HG02678 (cell line): Measurements from ENCODE around the gene FGGY.
"Not testable (repeated sequence)": the region's sequence is repeated elsewhere in the genome, so short reads cannot be mapped to it uniquely, and the experiment has no call there.

Experiments used
- ATAC-seq: cut with Tn5 transposase; IDR thresholded peaks from one replicate; pipeline ENCODE4 v1.9.1; 2021; ENCODE audit warnings: mild to moderate bottlenecking, moderate library complexity; ENCODE audit not compliant: unreplicated experiment

FGGY gene

GRCh38 chr1:59478822-59479221, 181.9 kb downstream of the FGGY start:
- ATAC-seq: no peak

- ATAC-seq: no peak
Observed at GRCh38 chr1:59480188-59480888, 183.4 kb downstream of the FGGY start.

GRCh38 chr1:59481881-59482505, 185.1 kb downstream of the FGGY start:
- ATAC-seq: no peak

- no peak for ATAC-seq
Observed at GRCh38 chr1:59482986-59483385, 186.1 kb downstream of the FGGY start.

- no peak for ATAC-seq
Observed at GRCh38 chr1:59484096-59484495, 187.2 kb downstream of the FGGY start.

DNA sequence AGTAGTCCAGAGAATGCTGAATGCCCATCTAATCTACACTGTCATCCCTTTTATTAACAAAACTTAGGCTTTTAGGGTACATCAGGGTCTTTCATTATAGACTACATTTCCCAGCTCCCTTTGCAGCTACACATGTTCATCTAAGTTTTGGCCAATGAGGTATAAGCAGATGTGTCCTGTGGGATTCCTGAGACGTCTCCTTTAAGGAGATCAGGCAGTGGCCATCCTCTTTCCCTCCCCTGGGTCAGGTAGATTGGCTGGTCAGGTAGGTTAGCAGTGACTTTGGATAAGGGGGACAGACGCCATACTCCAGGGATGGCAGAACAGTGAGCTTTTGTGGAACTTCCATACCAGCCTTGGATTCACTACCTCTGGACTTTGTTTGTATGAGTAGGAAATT, 188.3 kb downstream of the FGGY start:
- ATAC-seq: no peak

GRCh38 chr1:59485949-59486348, 189.1 kb downstream of the FGGY start:
- no peak for ATAC-seq

DNA sequence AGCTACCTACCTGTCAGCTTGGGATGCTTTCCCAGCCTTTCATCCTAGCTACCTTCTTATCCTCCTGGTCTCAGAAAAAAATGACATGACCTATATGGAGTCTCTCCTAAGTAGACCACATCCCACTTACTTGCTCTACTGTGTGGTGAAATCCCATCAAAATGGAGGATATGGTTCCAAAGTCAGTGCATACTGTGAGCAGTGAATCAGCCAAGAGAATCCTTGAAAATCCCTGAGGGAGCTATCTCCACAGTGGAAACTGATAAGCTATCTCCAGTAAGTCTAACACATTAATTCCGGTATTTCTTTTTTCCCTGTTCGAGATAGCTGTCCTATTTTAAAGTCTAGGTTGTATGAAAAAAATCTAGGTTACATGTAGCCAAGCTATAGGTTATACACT, 189.7 kb downstream of the FGGY start:
- no peak for ATAC-seq

DNA sequence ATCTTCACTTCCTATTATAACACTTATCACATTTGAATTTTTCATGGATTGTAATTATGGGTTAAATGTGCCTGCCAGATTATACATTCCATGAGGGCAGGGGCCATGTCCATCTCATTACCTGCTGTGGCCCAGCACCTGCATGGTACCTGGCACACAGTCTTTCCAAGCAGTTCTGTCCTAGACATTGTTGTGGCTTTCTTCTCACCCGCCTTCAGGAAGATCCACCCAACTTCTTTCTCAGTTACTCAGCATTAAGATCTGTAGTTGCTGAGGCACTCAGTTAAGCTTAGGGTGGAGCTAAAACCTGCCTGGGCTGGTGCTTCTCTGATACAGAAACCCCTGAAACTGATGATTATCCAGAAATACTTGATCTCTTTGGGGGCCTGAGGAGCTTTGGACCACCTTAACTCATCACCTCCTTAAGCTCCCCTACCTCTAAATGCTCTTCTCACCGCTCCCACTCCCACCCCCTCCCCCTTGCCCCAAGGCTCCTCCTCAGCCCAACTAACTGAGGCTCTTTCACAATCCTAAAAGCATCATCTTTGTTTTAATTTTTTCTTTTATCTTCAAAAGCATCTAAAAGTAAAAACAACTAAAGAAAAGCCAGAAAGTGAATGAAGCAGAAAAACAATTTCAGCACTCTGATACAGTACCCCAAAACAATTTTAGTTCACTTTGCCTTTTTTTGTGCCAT, 190.6 kb downstream of the FGGY start:
- ATAC-seq: no peak

DNA sequence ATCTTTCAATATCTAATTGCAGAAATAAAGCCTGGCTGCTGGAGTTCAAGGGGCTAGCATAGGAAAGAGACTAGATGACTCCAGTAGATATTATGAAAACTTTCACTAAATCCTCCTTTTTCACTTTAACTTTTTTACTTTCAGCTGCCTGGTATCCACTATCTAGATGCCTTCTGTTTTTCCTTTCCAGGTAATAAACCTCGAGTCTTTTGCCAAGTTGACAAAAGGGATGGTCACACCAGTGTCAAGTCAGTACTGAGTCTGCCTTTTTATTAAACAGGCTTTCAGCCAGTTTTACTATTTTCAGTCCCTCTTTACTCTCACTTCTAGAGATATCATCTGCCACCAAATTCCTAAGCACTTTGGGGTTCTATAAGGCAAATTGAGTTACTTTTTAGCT, 195.6 kb downstream of the FGGY start:
- ATAC-seq: no peak

- no peak for ATAC-seq
Observed at GRCh38 chr1:59494145-59494833, 197.4 kb downstream of the FGGY start.

- not testable (repeated sequence) for ATAC-seq
Observed at GRCh38 chr1:59496156-59496555, 199.3 kb downstream of the FGGY start.

DNA sequence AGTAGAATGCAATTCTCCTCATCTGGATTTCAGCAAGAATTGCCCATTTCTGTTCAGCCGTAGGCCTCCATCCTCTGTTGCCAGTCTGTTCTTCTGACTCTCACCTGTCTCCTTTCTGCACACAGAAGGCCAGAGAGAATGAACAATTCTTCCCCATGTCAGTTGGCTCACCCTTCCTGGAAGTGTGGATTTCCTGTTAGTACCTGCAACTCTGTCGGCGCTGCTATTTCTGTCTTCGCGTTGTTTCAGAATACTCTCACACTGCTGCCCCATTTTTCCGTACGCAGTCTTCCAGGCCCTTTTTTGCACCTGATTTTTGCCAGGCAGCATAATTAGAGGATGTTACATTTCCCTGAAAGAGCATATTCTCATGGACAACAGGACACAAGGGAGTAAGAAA, 200.7 kb downstream of the FGGY start:
- ATAC-seq: no peak

GRCh38 chr1:59498640-59499039, 201.7 kb downstream of the FGGY start:
- no peak for ATAC-seq

DNA sequence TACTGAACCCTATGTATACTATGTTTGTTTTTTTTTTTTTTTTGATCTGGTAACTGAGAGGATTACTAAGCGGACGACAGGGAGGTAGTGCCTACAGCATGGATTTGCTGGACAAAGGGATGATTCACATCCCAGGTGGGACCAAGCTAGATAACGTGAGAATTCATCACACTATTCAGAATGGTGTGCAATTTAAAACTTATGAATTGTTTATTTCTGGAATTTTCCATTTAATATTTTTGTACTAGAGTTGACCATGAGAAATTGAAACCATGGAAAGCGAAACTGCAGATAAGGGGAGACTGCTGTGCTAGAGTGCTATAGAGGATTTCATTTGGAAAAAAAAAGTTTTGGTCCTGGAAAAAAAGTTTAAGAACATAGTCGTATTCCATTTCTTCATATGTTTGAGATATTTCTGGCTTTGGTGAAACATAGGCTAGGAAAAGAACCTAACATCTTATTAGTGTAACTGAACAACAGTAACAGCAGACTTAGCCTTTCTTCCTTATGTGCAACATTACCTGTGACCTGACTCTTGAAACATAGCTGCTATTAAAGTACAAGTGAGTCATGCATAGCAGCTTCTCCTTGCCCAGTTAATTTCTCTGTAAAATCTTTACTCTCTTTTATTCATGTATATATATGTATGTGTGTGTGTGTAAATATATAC, 202.5 kb downstream of the FGGY start:
- no peak for ATAC-seq

GRCh38 chr1:59499943-59500569, 203.2 kb downstream of the FGGY start:
- ATAC-seq: no peak

- ATAC-seq: no peak
Observed at GRCh38 chr1:59500950-59501742, 204.3 kb downstream of the FGGY start.

GRCh38 chr1:59502009-59502691, 205.3 kb downstream of the FGGY start:
- ATAC-seq: no peak

DNA sequence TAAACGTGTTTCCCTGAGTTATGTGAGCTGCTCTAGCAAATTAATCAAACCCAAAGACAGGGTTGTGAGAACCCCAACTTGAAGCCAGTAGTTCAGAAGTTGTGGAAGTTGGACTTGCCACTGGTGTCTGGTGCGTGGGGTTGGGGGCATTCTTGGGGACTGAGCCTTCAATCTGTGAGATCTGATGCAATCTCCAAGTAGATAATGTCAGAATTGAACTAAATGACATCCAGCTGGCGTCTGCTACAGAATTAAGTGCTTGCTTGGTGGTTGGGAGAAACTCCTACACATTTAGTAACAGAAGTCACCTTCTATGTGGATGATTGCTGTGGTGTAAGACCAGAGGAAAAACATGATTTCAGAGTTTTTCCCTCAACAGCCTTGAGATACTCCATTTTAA, 207.4 kb downstream of the FGGY start:
- no peak for ATAC-seq
